Ovary (tissue), 9 donors: ENCODE results near the gene GNG14. TPM values are rescaled to one million over a fixed set of nuclear protein-coding genes. Genes with fewer than 3 reads are reported as not detected.
"Not testable (repeated sequence)": the region's sequence is repeated elsewhere in the genome, so short reads cannot be mapped to it uniquely, and the experiment has no call there.

Source experiments
- DNase-seq, 5 donors: peaks; one replicate each; pipeline ENCODE4 v3.0.0-alpha.2; 2019 to 2020
- H3K27ac ChIP-seq, 2 donors: fragments of 200-600 bp; one replicate each; pipeline versions ENCODE4 v1.5.1 to v1.8.0; 2019 to 2022
- H3K27me3 ChIP-seq: fragments of 200-600 bp; one replicate; pipeline ENCODE4 v1.8.0; 2022
- H3K36me3 ChIP-seq: fragments of 200-600 bp; sonication (generic); one replicate; pipeline ENCODE4 v1.5.1; 2019
- H3K4me1 ChIP-seq: one replicate; pipeline ENCODE4 v1.8.1; 2013; ENCODE audit warnings: mild to moderate bottlenecking, moderate library complexity; ENCODE audit not compliant: insufficient read depth
- H3K4me3 ChIP-seq: fragments of 200-600 bp; sonication (generic); one replicate; pipeline ENCODE4 v1.5.1; 2017
- H3K9me3 ChIP-seq, 2 donors: fragments of 200-600 bp in 1 of 2; sonication (generic) in 1 of 2; one replicate each; pipeline versions ENCODE4 v1.5.1 to v1.8.1; 2013 to 2019; ENCODE audit warnings: mild to moderate bottlenecking in 1 of 2, moderate library complexity in 1 of 2
- EP300 ChIP-seq: sonication (generic); formaldehyde crosslinking; IDR thresholded peaks from one replicate; pipeline ENCODE4 v1.6.1; 2017; ENCODE audit warnings: antibody characterized with exemption
- POLR2A ChIP-seq: fragments of 450-650 bp; IDR thresholded peaks from one replicate; pipeline ENCODE4 v1.6.1; 2017; ENCODE audit warnings: antibody characterized with exemption, mild to moderate bottlenecking, moderate library complexity
- WGBS, 3 donors: extraction: QIAGEN DNeasy Blood & Tissue Kit in 1 of 3; methylation state at CpG; one replicate each; pipeline versions ENCODE4 v1.1.5 to v1.1.7; 2013 to 2017; 5-methylcytosine and 5-hydroxymethylcytosine counted together
- intact Hi-C, 4 donors: fragments of 100-400 bp; cut with DNase I; formaldehyde crosslinking; loops; one replicate each; pipeline versions ENCODE4 v1.11.0 to v1.15.1; 2022 to 2023
- polyA plus RNA-seq, 2 donors: library from polyadenylated mRNA; stranded (reverse); fragments of 200-250 nt in 1 of 2; fragments of 350-450 nt in 1 of 2; fragmentation: Illumina TruSeq in 1 of 2; extraction: RNeasy Lipid Tissue Mini Kit (QIAGEN cat#74804) in 1 of 2; gene quantifications; one replicate each; pipeline ENCODE4 v1.2.3, GENCODE V29; 2013 to 2014
- total RNA-seq, 7 donors: library from RNA; depleted of rRNA in 2 of 7; stranded (reverse); fragments of >200 nt in 2 of 7; fragmentation: NEBNext Ultra II Directional in 3 of 7; extraction: Animal tissue kit (Norgen Biotek cat#: 25700) in 3 of 7; gene quantifications; one replicate each; pipeline versions ENCODE4 v1.1.0 to v1.2.4, GENCODE V29; 2016 to 2023
- TF ChIP-seq, protein P1 (sequence below), 3 donors: fragments of 450-650 bp in 2 of 3; fragments of 200-600 bp in 1 of 3; IDR thresholded peaks; one replicate each; pipeline versions ENCODE4 v1.5.1 to v1.8.0; 2016 to 2022; ENCODE audit warnings: antibody characterized with exemption in 3 of 3, mild to moderate bottlenecking in 1 of 3
- donor health status: DM: no; HTN: no; CAD: no; lungs with moderate emphysema.
- donor health status: DM: no; HTN: no; CAD: no.
- donor health status: Bipolar disorder and iron deficiency.
- donor health status: DM: yes; HTN: yes; CAD: no.
- donor health status: DM: no; HTN: no; CAD: no.
- donor health status: DM: yes; HTN: yes; CAD: no.

GNG14 gene
- total and polyA plus RNA-seq, 9 donors: not detected

DNA sequence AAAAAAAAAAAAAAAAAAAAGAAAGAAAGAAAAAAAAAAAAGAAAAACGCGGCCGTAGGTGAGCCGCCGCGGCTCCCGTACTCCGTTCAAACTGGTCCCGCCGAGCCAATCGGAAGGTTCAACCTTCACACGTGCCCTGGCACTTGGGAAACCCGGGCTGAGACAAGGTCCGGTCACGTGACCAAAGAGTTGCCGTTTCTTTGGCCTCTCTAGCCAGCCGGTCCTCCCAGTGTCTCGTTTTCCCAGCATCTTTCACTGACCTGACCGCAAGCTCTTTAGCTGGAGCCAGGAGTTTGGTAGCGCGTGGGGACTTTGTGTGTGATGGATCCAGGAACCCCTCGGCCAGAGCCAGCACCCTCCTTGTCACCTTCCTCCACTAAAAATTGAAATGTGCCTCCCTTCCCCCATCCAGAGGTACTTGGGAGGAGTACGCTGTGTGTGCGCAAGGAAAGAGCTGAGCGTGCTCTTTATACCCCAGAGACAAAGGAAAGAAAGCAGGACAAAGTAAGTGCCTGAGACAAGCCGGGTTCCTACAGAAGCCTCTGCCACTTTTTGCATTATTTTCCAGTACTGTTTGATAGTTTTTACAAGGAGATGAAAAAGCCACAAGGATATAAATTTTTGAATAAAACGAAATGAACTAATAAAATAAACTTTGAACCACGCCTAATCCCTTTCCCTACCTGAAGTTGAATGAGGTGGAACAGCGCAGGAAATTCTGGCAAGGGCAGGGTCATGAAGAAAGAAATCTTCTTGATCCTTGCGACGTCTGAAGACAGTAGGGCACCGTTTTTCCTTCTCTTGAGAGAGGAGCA is 35.0 kb downstream of the GNG14 start:
- no peaks in the 10 kb centered on the region for H3K27me3 ChIP-seq
- peaks cover 8% of the 10 kb centered on the region for H3K4me1 ChIP-seq
- peak overlapping the region; percentile 91 to 99 for H3K27ac ChIP-seq
- WGBS, 3 donors: 0 to 1% (median 1%) methylated on average over 32 of the region's 32 CpGs
- intact Hi-C loops: no loop called here
- no peaks in the 10 kb centered on the region for H3K9me3 ChIP-seq
- peak overlapping the region; percentile 78 for H3K4me3 ChIP-seq
- peak; percentile 92 to 98 (median 96) for DNase-seq
- TF ChIP-seq POLR2A (peak; percentile 30), EP300 (no peak)
- TF ChIP-seq, protein P1, sequence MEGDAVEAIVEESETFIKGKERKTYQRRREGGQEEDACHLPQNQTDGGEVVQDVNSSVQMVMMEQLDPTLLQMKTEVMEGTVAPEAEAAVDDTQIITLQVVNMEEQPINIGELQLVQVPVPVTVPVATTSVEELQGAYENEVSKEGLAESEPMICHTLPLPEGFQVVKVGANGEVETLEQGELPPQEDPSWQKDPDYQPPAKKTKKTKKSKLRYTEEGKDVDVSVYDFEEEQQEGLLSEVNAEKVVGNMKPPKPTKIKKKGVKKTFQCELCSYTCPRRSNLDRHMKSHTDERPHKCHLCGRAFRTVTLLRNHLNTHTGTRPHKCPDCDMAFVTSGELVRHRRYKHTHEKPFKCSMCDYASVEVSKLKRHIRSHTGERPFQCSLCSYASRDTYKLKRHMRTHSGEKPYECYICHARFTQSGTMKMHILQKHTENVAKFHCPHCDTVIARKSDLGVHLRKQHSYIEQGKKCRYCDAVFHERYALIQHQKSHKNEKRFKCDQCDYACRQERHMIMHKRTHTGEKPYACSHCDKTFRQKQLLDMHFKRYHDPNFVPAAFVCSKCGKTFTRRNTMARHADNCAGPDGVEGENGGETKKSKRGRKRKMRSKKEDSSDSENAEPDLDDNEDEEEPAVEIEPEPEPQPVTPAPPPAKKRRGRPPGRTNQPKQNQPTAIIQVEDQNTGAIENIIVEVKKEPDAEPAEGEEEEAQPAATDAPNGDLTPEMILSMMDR (IDR thresholded peaks at IDR 0.05): no peak
- H3K36me3 ChIP-seq: no peaks in the 10 kb centered on the region

DNA sequence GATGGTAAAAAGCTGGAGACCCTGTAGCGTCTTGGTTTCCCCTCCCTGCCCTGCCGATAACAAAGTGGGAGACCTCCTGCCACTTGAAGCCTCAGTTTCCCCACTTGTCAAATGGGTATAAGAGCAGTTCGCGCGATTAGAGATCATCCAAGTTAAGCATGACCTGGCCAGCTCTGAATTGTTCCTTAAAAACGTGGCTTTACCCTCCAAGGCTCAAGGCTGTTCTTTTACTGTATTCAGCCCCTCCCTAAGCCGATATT is 35.5 kb downstream of the GNG14 start:
- H3K4me1 ChIP-seq: peaks cover 8% of the 10 kb centered on the region
- H3K27me3 ChIP-seq: no peaks in the 10 kb centered on the region
- H3K27ac ChIP-seq: peak overlapping the region in 1 of 2 donors; percentile 91
- no peaks in the 10 kb centered on the region for H3K36me3 ChIP-seq
- H3K4me3 ChIP-seq: peak overlapping the region; percentile 78
- 0 to 1% (median 0%) methylated on average over 7 of the region's 7 CpGs for WGBS, 3 donors
- no peaks in the 10 kb centered on the region for H3K9me3 ChIP-seq
- TF ChIP-seq EP300: no peak
- no peak for TF ChIP-seq POLR2A
- TF ChIP-seq, protein P1 (IDR thresholded peaks at IDR 0.05): no peak
- intact Hi-C loops: no loop called here
- no peak for DNase-seq

DNA sequence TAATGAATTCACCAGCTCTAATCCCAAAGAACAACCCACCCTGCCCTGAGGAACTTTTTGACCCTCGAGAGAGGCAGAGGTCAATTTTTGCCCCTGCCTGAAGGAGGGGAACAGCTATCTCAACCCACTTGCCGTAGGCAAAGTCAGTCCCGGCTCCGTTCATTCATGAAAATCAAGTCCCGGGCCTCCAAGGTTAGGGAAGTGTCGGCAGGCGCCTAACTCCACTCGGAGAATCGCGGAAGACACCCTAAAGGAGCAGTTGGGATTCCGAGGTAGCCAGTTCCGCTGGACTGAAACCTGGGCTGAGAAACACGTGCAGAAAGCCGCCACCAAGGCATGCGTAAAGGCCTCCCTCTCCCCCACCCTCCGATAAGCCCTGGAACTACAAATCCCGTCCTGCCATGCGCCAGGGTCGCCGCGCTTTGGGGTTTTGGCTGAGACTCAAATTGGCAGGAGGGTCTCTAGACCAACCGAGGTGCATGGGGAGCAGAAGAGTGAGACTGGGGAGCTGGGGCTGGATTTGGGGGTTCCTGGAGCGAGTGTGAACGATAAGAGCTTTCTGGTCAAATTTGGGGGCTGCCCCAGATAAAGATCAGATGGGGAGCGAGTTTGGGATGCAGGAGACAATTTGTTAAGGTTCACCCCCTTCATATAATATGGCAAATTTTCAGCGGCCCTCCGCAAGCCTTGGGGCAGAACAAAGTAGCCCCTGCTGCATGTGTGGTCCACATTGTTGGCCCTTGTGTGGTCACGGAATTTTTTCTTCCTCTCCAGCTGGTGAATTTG is 36.0 kb downstream of the GNG14 start, which contains the start of gene TNPO2:
TSS of gene TNPO2 (minus strand) at position 292 of the 786 bp plus-strand sequence. CDS start 2,955 bp downstream, outside the sequence.
- H3K27ac ChIP-seq: peak within 1 kb of the TSS; percentile 91 to 99
- no peaks in the 10 kb centered on the region for H3K27me3 ChIP-seq
- peak within 1 kb of the TSS; percentile 78 for H3K4me3 ChIP-seq
- WGBS, 3 donors: 1 to 2% (median 1%) methylated on average over 28 of the region's 28 CpGs
- TF ChIP-seq EP300 (no peak), POLR2A (no peak)
- TF ChIP-seq, protein P1 (IDR thresholded peaks at IDR 0.05): no peak
- intact Hi-C loops: no loop called here
- H3K4me1 ChIP-seq: peaks cover 8% of the 10 kb centered on the region
- no peaks in the 10 kb centered on the region for H3K9me3 ChIP-seq
- no peaks in the 10 kb centered on the region for H3K36me3 ChIP-seq
- peak; percentile 49 to 71 (median 58) for DNase-seq

GRCh38 chr19:12725612-12726011 is 37.8 kb downstream of the GNG14 start:
- H3K9me3 ChIP-seq, intact Hi-C loops, H3K27me3 ChIP-seq, H3K27ac ChIP-seq, H3K4me3 ChIP-seq, H3K36me3 ChIP-seq, H3K4me1 ChIP-seq, DNase-seq: not testable (repeated sequence)
- WGBS, 3 donors: 89 to 91% (median 90%) methylated on average over 10 of the region's 10 CpGs

DNA sequence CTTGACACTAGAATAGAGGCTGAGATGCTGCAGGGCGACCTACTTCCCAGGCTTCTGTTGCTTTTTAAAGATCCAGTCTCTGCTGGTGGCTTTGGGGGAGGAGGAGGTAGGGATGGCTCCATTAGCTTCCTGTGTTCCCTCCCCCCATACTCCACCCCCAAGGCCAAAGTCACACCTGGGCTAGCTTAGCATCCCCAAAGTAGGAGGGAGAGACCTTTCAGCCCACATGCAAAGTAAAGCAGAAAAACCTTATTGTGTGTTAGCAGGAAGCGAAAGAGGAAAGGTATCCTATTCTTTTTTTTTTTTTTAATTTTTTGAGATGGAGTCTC is 39.2 kb downstream of the GNG14 start:
- Histone ChIP-seq H3K27me3 (no peaks in the 10 kb centered on the region), H3K9me3 (no peaks in the 10 kb centered on the region), H3K27ac (no peak overlapping the region), H3K36me3 (no peaks in the 10 kb centered on the region), H3K4me1 (peaks cover 4% of the 10 kb centered on the region), H3K4me3 (no peak overlapping the region)
- WGBS, 3 donors: 91 to 96% (median 94%) methylated on average over 2 of the region's 2 CpGs
- intact Hi-C loops: no loop called here
- TF ChIP-seq POLR2A (no peak), EP300 (no peak)
- TF ChIP-seq, protein P1 (IDR thresholded peaks at IDR 0.05): no peak
- no peak for DNase-seq
